HepG2 (cell line): Measurements from ENCODE around the gene GRIK1.

Source experiments
- POLR2A ChIP-seq, 2 experiments: IDR thresholded peaks; 2 replicates each; pipeline ENCODE4 v1.6.1; 2011; ENCODE audit warnings: low read depth in 2 of 2, low read length in 2 of 2, mild to moderate bottlenecking in 1 of 2, moderate library complexity in 1 of 2; ENCODE audit not compliant: insufficient read depth in 1 of 2
- TBP ChIP-seq: sonication (generic); formaldehyde crosslinking; IDR thresholded peaks from 2 replicates; pipeline ENCODE4 v1.5.0; 2020; ENCODE audit warnings: missing genetic modification reagents
- ZNF878 ChIP-seq: sonication (generic); formaldehyde crosslinking; IDR thresholded peaks from 2 replicates; pipeline ENCODE4 v1.8.1; 2023; ENCODE audit warnings: mild to moderate bottlenecking, missing genetic modification reagents, moderate library complexity
- TF ChIP-seq, protein P1 (sequence below): sonication (generic); formaldehyde crosslinking; IDR thresholded peaks from 2 replicates; pipeline ENCODE4 v1.5.0; 2020; ENCODE audit warnings: mild to moderate bottlenecking, missing genetic modification reagents, moderate library complexity
- TF ChIP-seq, protein P2 (sequence below): sonication (generic); formaldehyde crosslinking; IDR thresholded peaks from one replicate; pipeline ENCODE4 v1.5.1; 2020; ENCODE audit warnings: mild to moderate bottlenecking, missing genetic modification reagents; ENCODE audit errors: not compliant biosample characterization

DNA sequence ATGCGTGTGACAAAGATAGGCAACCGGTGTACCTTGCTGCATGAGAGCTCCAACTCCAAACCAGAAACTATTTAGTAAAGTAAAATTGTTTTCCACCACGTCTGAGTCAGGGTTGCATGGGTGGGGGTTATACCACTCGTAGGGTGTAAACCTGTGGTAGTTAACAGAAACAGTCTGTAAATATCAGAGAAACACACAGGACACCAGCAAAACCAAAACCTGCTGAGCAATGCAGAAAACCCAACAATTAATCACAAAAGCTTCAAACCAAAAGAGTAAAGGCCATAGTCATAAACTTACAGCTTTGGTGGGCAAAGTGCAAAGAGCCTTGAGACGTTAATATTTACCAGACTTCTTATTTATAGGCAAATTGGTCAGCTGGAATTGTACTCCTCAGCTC, 358.4 kb downstream of the GRIK1 start:
- TF ChIP-seq POLR2A (IDR thresholded peaks at IDR 0.05; ENCODE audit: insufficient read depth in 1 of 2, low read depth in 2 of 2, low read length in 2 of 2) (no peak), ZNF878 (CRISPR knock-in tag) (no peak), TBP (CRISPR knock-in tag) (no peak)
- TF ChIP-seq, protein P1, sequence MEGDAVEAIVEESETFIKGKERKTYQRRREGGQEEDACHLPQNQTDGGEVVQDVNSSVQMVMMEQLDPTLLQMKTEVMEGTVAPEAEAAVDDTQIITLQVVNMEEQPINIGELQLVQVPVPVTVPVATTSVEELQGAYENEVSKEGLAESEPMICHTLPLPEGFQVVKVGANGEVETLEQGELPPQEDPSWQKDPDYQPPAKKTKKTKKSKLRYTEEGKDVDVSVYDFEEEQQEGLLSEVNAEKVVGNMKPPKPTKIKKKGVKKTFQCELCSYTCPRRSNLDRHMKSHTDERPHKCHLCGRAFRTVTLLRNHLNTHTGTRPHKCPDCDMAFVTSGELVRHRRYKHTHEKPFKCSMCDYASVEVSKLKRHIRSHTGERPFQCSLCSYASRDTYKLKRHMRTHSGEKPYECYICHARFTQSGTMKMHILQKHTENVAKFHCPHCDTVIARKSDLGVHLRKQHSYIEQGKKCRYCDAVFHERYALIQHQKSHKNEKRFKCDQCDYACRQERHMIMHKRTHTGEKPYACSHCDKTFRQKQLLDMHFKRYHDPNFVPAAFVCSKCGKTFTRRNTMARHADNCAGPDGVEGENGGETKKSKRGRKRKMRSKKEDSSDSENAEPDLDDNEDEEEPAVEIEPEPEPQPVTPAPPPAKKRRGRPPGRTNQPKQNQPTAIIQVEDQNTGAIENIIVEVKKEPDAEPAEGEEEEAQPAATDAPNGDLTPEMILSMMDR (CRISPR knock-in tag), result no peak
- TF ChIP-seq, protein P2, sequence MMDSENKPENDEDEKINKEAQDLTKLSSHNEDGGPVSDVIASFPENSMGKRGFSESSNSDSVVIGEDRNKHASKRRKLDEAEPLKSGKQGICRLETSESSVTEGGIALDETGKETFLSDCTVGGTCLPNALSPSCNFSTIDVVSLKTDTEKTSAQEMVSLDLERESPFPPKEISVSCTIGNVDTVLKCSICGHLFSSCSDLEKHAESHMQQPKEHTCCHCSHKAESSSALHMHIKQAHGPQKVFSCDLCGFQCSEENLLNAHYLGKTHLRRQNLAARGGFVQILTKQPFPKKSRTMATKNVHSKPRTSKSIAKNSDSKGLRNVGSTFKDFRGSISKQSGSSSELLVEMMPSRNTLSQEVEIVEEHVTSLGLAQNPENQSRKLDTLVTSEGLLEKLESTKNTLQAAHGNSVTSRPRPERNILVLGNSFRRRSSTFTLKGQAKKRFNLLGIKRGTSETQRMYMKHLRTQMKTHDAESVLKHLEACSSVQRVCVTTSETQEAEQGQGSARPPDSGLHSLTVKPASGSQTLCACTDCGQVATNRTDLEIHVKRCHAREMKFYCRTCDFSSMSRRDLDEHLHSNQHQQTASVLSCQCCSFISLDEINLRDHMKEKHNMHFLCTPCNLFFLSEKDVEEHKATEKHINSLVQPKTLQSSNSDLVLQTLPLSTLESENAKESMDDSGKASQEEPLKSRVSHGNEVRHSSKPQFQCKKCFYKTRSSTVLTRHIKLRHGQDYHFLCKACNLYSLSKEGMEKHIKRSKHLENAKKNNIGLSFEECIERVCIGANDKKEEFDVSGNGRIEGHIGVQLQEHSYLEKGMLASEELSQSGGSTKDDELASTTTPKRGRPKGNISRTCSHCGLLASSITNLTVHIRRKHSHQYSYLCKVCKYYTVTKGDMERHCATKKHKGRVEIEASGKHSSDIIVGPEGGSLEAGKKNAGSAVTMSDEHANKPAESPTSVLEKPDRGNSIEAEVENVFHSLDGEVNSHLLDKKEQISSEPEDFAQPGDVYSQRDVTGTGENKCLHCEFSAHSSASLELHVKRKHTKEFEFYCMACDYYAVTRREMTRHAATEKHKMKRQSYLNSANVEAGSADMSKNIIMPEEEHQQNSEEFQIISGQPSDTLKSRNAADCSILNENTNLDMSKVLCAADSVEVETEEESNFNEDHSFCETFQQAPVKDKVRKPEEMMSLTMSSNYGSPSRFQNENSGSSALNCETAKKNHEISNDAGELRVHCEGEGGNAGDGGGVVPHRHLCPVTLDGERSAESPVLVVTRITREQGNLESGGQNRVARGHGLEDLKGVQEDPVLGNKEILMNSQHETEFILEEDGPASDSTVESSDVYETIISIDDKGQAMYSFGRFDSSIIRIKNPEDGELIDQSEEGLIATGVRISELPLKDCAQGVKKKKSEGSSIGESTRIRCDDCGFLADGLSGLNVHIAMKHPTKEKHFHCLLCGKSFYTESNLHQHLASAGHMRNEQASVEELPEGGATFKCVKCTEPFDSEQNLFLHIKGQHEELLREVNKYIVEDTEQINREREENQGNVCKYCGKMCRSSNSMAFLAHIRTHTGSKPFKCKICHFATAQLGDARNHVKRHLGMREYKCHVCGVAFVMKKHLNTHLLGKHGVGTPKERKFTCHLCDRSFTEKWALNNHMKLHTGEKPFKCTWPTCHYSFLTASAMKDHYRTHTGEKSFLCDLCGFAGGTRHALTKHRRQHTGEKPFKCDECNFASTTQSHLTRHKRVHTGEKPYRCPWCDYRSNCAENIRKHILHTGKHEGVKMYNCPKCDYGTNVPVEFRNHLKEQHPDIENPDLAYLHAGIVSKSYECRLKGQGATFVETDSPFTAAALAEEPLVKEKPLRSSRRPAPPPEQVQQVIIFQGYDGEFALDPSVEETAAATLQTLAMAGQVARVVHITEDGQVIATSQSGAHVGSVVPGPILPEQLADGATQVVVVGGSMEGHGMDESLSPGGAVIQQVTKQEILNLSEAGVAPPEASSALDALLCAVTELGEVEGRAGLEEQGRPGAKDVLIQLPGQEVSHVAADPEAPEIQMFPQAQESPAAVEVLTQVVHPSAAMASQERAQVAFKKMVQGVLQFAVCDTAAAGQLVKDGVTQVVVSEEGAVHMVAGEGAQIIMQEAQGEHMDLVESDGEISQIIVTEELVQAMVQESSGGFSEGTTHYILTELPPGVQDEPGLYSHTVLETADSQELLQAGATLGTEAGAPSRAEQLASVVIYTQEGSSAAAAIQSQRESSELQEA (CRISPR knock-in tag), result no peak
